ENCODE results near the gene IPCEF1. TPM values are rescaled to one million over a fixed set of nuclear protein-coding genes. Genes with fewer than 3 reads are reported as not detected.

The IPCEF1 gene
- total and polyA plus RNA-seq, 2 of the 4 experiments (the other 2 are of a cell fraction): under 0.01 to 0.03 TPM

GRCh38 chr6:154308986-154309385 lies 47.6 kb downstream of the IPCEF1 start:
- H2AK9ac ChIP-seq (replicated peaks; ENCODE audit: low read depth, low read length, poor library complexity): no peak overlapping the region
- POLR2A ChIA-PET (ENCODE audit: unreplicated experiment): no interaction called here
- no peak overlapping the region for H3K4me3 ChIP-seq (ENCODE audit: insufficient read depth, low read depth, low read length)
- H3K4ac ChIP-seq (ENCODE audit: low read depth, low read length): no peak overlapping the region
- H3K9me3 ChIP-seq (ENCODE audit: control insufficient read depth, insufficient read depth, low read length): no peaks in the 10 kb centered on the region
- H3K27me3 ChIP-seq (ENCODE audit: control insufficient read depth, insufficient read depth, low read length): no peaks in the 10 kb centered on the region
- intact Hi-C loops (cut with micrococcal nuclease) (no loop called here), in situ Hi-C loops (cut with MboI; ENCODE audit: low sequenced_read_pairs) (no loop called here), dilution Hi-C loops (cut with HindIII; ENCODE audit: low sequenced_read_pairs, unreplicated experiment) (no loop called here)
- no peak overlapping the region for H2AK5ac ChIP-seq (ENCODE audit: low read depth, low read length)
- H4K8ac ChIP-seq (ENCODE audit: low read depth in 2 of 2, low read length in 2 of 2): no peak overlapping the region
- no TSS peak for BruUV-seq (replicated peaks)
- DNase-seq (no peak), ATAC-seq (ENCODE audit: low read depth) (no peak)
- no peaks in the 10 kb centered on the region for H3K9me1 ChIP-seq (ENCODE audit: insufficient read depth, low read length)
- no peak overlapping the region for H4K5ac ChIP-seq (ENCODE audit: low read depth, low read length)
- H4K91ac ChIP-seq (ENCODE audit: insufficient read depth, low read depth, low read length): no peak overlapping the region
- H3K56ac ChIP-seq (ENCODE audit: extremely low read depth, insufficient read depth, low read length): no peak overlapping the region
- no peak overlapping the region for H2BK120ac ChIP-seq (ENCODE audit: low read depth, low read length)
- CTCF ChIA-PET: no interaction called here
- H3K23ac ChIP-seq (ENCODE audit: low read depth, low read length): no peak overlapping the region
- no peak for TF ChIP-seq CTCF (conservative IDR thresholded peaks at IDR 0.05; ENCODE audit: low read depth, low read length)
- TF ChIP-seq BHLHE40 (IDR thresholded peaks at IDR 0.05; ENCODE audit: low read depth, low read length): no peak
- TF ChIP-seq RCOR1 (IDR thresholded peaks at IDR 0.05; ENCODE audit: insufficient replicate concordance, low read length): no peak
- TF ChIP-seq MAZ (IDR thresholded peaks at IDR 0.05; ENCODE audit: borderline replicate concordance, low read depth, low read length): no peak
- TF ChIP-seq USF2 (IDR thresholded peaks at IDR 0.05; ENCODE audit: low read depth, low read length): no peak
- no peak for TF ChIP-seq ELK1 (IDR thresholded peaks at IDR 0.05; ENCODE audit: borderline replicate concordance, low read depth, low read length)
- no peak for TF ChIP-seq POLR2A (IDR thresholded peaks at IDR 0.05; ENCODE audit: low read depth, low read length)
- no peak for TF ChIP-seq CEBPB (IDR thresholded peaks at IDR 0.05; ENCODE audit: low read depth, low read length)
- no peak for TF ChIP-seq MAFK (IDR thresholded peaks at IDR 0.05; ENCODE audit: low read depth, low read length)
- no peak for TF ChIP-seq SMC3 (IDR thresholded peaks at IDR 0.05; ENCODE audit: low read depth, low read length)
- no peak for TF ChIP-seq RFX5 (IDR thresholded peaks at IDR 0.05; ENCODE audit: low read depth, low read length)
- no peak for TF ChIP-seq NFE2L2 (IDR thresholded peaks at IDR 0.05; ENCODE audit: low read depth, low read length)
- TF ChIP-seq RAD21 (IDR thresholded peaks at IDR 0.05; ENCODE audit: low read length): no peak
- no peak for TF ChIP-seq MXI1 (IDR thresholded peaks at IDR 0.05; ENCODE audit: borderline replicate concordance, low read depth, low read length)
- no peak for TF ChIP-seq CHD1 (IDR thresholded peaks at IDR 0.05; ENCODE audit: low read depth, low read length)
- H3K9ac ChIP-seq (ENCODE audit: low read depth, low read length): no peak overlapping the region
- H3K27ac ChIP-seq (ENCODE audit: insufficient read depth, low read length): no peak overlapping the region
- WGBS, 2 experiments (ENCODE audit: extremely low coverage in 2 of 2, insufficient read length in 1 of 2): no CpG with 5 or more reads among the region's 2 CpGs
- no peaks in the 10 kb centered on the region for H3K4me1 ChIP-seq (ENCODE audit: control insufficient read depth, insufficient read depth, low read length)
- H4K20me1 ChIP-seq (ENCODE audit: insufficient read depth, low read length): no peaks in the 10 kb centered on the region
- H3K4me2 ChIP-seq (ENCODE audit: low read depth, low read length): no peak overlapping the region
- H2BK5ac ChIP-seq (ENCODE audit: low read depth, low read length, poor library complexity, severe bottlenecking): no peak overlapping the region
- no peak overlapping the region for H2BK15ac ChIP-seq (ENCODE audit: low read depth, low read length)
- H3K14ac ChIP-seq (replicated peaks; ENCODE audit: low read depth, low read length): no peak overlapping the region
- no peak overlapping the region for H2AFZ ChIP-seq (replicated peaks; ENCODE audit: low read length, poor library complexity)
- H3K79me1 ChIP-seq (ENCODE audit: low read depth in 1 of 2, low read length in 2 of 2): no peaks in the 10 kb centered on the region
- no peaks in the 10 kb centered on the region for H3K36me3 ChIP-seq (ENCODE audit: control insufficient read depth, insufficient read depth, low read length)
- H3K18ac ChIP-seq (ENCODE audit: low read depth, low read length): no peak overlapping the region
- no peak overlapping the region for H2BK20ac ChIP-seq (ENCODE audit: low read depth, low read length)
